Hepatocyte (in vitro differentiated cells): Measurements from ENCODE around the gene USP21.

ENCODE experiments used
- CTCF ChIP-seq: fragments of 200-600 bp; sonication (generic); IDR thresholded peaks from 2 replicates; pipeline ENCODE4 v1.5.1; 2016; ENCODE audit warnings: antibody characterized with exemption, mild to moderate bottlenecking; ENCODE audit not compliant: poor library complexity
- EZH2 ChIP-seq: fragments of 200-600 bp; sonication (generic); IDR thresholded peaks from 2 replicates; pipeline ENCODE4 v1.6.1; 2016; ENCODE audit warnings: antibody characterized with exemption, mild to moderate bottlenecking, borderline replicate concordance
- EZH2phosphoT487 ChIP-seq: fragments of 200-600 bp; sonication (generic); IDR thresholded peaks from one replicate; pipeline ENCODE4 v1.6.1; 2018; ENCODE audit warnings: antibody characterized with exemption, mild to moderate bottlenecking, low read depth, moderate library complexity; ENCODE audit not compliant: unreplicated experiment, severe bottlenecking

DNA sequence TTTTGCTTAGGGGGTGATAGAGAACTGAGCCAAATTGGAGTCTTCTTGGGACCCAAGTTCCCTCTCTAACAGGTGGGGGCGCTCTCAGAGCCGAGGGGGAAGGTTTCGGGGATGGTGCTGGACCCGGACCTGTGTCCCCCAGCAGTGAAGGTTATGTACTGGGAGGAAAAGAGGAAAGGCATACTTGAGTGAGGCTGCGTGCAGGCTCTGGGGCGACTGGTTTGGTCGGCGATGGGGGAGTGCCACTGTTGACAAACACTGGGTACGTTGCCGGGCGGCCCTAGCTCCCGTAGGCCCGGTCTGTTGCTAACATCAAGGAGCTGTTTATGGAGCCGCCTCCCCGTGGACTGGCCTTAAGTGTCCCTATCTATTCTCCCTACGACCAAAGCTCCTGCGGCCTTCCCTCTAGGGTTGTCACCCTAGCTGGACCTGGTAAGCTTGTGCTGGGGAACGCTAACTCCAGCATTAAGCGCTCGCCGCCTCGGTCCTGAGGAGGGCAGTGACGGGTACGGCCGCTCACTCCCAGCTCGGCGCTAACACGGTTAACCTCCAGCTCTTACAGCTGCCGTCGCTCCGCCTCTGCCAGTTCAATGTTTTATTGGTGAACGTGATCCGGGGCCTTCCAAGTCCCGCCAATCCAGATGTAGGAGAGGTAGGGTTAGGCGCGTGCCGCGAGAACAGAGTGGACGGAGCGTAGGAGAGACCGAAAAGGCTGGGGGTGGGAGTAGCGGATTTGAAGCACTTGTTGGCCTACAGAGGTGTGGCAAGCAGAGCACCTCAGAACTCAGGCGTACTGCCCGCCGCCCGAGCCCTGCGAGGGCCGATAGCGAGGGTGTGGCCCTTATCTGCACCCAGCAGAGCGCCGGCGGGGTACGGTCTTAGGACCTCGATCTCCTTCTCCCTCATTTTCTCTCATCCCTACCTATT is 6.7 kb downstream of the USP21 start, which contains the start of gene PPOX:
- peak; percentile 50 for TF ChIP-seq CTCF
- no peak for TF ChIP-seq EZH2
- TF ChIP-seq EZH2phosphoT487 = no peak
